Prostate gland (tissue), 2 donors: ENCODE data around the gene MS4A6A.

Source experiments
- POLR2AphosphoS5 ChIP-seq: sonication (generic); formaldehyde crosslinking; IDR thresholded peaks from one replicate; pipeline ENCODE4 v1.6.1; 2017; ENCODE audit warnings: antibody characterized with exemption
- TF ChIP-seq, protein P1 (sequence below), 4 experiments: fragments of 200-600 bp in 2 of 4; fragments of 450-650 bp in 2 of 4; sonication (generic) in 2 of 4; IDR thresholded peaks; 1 replicate in 3 of 4; 2 replicates in 1 of 4; pipeline ENCODE4 v1.5.1; 2016 to 2019; ENCODE audit warnings: antibody characterized with exemption in 4 of 4, mild to moderate bottlenecking in 2 of 4, moderate library complexity in 2 of 4

GRCh38 chr11:60222141-60222540, 39.3 kb upstream of the MS4A6A start:
- no peak for TF ChIP-seq POLR2AphosphoS5
- TF ChIP-seq, protein P1, sequence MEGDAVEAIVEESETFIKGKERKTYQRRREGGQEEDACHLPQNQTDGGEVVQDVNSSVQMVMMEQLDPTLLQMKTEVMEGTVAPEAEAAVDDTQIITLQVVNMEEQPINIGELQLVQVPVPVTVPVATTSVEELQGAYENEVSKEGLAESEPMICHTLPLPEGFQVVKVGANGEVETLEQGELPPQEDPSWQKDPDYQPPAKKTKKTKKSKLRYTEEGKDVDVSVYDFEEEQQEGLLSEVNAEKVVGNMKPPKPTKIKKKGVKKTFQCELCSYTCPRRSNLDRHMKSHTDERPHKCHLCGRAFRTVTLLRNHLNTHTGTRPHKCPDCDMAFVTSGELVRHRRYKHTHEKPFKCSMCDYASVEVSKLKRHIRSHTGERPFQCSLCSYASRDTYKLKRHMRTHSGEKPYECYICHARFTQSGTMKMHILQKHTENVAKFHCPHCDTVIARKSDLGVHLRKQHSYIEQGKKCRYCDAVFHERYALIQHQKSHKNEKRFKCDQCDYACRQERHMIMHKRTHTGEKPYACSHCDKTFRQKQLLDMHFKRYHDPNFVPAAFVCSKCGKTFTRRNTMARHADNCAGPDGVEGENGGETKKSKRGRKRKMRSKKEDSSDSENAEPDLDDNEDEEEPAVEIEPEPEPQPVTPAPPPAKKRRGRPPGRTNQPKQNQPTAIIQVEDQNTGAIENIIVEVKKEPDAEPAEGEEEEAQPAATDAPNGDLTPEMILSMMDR (IDR thresholded peaks at IDR 0.05), result no peak
